Fibroblast of mammary gland (primary cell): ENCODE measurements around the gene C17orf67.

ENCODE experiments used
- DNase-seq: peaks from one replicate; pipeline ENCODE4 v3.0.0-alpha.2; 2010; ENCODE audit warnings: low read depth
- H3K4me3 ChIP-seq: 2 replicates; pipeline ENCODE4 v1.5.1; 2011; ENCODE audit warnings: low read depth, mild to moderate bottlenecking, low read length, moderate library complexity; ENCODE audit not compliant: control insufficient read depth
- TF ChIP-seq, protein P1 (sequence below): conservative IDR thresholded peaks from 2 replicates; pipeline ENCODE4 v1.5.1; 2011; ENCODE audit warnings: low read depth, low read length, inconsistent platforms; ENCODE audit not compliant: control insufficient read depth, insufficient read depth

C17orf67 gene

DNA sequence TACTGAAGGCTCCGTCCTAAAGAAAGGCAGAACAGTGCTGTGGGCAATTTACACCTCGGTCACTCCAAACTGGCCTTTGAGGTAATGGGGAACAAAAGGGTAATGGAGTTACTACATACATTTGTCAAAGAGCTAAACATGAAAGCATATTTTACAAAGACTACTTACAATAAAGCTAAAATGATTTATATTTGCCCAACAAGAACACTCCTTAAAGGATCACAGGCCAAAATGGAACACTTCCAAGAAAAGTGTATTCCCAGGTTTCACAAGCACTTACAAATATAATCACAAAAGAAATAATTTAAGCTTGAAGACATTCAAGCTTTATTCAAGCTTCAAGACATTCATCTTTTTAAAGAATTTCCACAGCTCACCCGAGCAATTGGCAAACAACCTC is 29.3 kb downstream of the C17orf67 start:
- TF ChIP-seq, protein P1, sequence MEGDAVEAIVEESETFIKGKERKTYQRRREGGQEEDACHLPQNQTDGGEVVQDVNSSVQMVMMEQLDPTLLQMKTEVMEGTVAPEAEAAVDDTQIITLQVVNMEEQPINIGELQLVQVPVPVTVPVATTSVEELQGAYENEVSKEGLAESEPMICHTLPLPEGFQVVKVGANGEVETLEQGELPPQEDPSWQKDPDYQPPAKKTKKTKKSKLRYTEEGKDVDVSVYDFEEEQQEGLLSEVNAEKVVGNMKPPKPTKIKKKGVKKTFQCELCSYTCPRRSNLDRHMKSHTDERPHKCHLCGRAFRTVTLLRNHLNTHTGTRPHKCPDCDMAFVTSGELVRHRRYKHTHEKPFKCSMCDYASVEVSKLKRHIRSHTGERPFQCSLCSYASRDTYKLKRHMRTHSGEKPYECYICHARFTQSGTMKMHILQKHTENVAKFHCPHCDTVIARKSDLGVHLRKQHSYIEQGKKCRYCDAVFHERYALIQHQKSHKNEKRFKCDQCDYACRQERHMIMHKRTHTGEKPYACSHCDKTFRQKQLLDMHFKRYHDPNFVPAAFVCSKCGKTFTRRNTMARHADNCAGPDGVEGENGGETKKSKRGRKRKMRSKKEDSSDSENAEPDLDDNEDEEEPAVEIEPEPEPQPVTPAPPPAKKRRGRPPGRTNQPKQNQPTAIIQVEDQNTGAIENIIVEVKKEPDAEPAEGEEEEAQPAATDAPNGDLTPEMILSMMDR = no peak
- DNase-seq = no peak
- H3K4me3 ChIP-seq = no peak overlapping the region

DNA sequence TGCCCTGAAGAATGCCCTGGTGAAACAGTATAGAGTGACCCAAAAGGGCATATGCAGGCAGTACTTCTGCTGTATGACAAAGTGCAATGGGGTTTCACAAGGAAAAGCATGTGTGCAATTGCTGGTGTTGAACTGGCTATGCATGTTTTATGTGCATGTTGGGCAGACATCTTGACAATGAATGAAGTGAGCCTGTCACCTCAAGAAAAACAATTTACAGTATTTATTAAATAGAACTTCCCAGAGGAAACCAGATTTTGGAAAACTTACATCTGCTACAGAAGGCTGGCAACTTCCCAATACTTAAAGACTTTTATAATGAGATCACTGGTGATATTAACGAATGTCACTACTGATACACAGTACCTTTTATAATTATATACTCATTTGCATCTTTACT is 30.6 kb downstream of the C17orf67 start:
- TF ChIP-seq, protein P1 = no peak
- no peak overlapping the region for H3K4me3 ChIP-seq
- no peak for DNase-seq

DNA sequence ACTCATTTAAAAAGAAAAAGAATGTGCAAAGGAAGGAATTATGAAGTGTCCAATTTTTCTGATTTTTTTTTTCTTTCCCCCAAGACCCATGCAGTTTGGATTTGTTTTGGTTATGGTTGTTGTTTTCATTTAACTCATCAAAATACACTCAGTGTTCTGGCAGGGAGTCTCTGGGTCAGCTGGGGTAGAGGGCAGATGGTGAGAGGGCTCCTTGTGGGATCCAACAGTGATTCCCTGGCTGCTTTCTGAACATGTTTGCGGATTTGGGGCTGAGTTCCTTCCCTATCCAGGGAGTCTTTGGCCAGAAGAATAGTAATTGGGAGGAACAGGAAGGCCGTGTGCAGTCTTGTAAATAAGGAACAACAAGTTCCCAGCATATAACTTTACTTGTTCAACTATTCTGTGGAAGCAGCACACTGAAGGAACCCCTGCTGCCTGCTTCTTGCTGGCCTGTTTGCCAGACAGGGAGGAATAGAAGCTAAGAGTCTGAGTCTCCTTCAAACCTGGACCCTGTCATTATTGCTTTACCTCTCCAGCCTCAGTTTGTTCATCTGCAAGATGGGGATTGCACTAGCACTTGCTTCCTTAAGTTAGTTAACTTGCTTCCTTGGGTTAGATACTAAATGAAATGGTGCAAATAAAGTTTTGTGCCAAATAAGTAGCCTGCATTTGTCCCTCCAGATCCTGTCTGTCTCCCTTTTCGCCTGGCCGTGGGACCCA is 32.1 kb downstream of the C17orf67 start:
- DNase-seq = no peak
- TF ChIP-seq, protein P1 = no peak

DNA sequence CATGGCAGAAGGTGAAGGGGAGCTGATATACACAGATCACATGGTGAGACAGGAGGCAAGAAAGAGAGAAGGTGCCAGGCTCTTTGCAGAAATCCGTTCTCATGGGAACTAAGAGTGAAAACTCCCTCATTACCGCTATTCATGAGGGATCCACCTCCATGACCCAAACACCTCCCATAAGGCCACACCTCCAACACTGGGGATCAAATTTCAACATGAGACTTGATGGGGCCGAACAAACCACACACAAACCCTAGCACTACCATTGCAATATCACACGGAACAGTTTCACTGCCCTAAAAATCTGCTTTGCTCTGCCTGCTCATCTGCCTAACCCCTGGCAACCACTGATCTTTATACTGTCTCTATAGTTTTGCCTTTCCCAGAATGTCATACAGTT is 34.8 kb downstream of the C17orf67 start:
- no peak for DNase-seq
- TF ChIP-seq, protein P1 = no peak
- H3K4me3 ChIP-seq = no peak overlapping the region

More for the DNA sequence above, 32.1 kb downstream of the C17orf67 start:
- no peak overlapping the region for H3K4me3 ChIP-seq

DNA sequence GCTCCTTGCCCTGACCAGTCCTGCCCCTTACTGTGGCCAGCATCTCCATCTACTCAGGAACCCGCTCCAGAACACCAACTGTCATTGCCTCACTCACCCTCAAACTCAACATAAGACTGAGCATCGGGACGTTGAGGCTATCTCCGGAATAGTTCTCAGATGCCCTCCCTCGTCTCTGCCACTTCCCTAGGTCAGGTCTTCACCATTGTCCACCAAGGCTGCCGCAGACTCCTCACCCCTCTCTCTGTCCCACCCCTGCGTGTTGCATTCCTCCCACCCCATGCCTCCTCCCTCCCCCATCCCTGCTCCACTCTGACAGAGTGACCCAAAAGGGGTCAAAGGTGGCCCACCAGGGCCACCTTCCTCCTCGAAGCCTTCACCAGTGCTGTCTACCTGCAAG is 37.2 kb downstream of the C17orf67 start:
- no peak for DNase-seq
- TF ChIP-seq, protein P1 = no peak
- H3K4me3 ChIP-seq = no peak overlapping the region

DNA sequence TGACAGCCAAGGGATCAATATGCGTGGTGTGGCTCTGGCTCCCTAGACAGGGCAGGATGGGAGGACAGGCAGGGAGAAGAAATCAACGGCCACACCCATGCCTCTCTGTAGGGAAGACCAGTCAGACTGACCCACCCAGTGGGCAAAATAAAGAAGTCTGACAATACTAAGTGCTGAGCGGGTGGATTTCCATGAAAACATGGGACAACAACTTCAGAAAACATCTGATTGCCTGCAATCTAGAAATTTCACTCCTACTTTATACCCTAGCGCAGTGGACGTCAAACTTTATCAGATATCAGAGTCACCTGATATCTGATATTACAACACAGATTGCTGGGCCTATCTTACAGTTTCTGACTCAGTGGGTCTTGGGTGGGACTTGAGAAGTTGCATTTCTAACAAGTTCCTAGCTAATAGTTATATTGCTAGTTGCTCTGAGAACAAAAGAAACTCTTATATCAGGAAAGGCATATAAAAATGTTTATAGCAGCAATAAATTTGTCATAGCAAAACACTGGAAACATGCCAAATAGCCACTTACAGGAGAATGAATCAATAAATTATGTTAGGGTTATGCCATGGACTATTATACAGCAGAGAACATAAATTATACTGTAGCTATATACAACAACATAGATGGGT is 38.4 kb downstream of the C17orf67 start:
- TF ChIP-seq, protein P1 = no peak
- no peak overlapping the region for H3K4me3 ChIP-seq
- no peak for DNase-seq
